CD4-positive, alpha-beta memory T cell (primary cell): ENCODE data around the gene CAMTA1. TPM values are rescaled to one million over a fixed set of nuclear protein-coding genes. Genes with fewer than 3 reads are reported as not detected.

Source experiments
- CTCF ChIA-PET: fragments of 350-600 bp; sonication (Branson Sonifier 250); formaldehyde crosslinking; loops from one replicate; lab custom pipeline; 2021; ENCODE audit warnings: inconsistent platforms; ENCODE audit not compliant: partially characterized antibody; lab: Charles Lee
- POLR2A ChIA-PET: fragments of 350-600 bp; sonication (Branson Sonifier 250); formaldehyde crosslinking; loops from one replicate; lab custom pipeline; 2021; ENCODE audit not compliant: partially characterized antibody; lab: Charles Lee
- DNase-seq, 5 donors: peaks; one replicate each; pipeline versions ENCODE4 v3.0.0 to v3.0.0-alpha.2; 2020 to 2022; ENCODE audit warnings: mixed read lengths in 1 of 5
- H3K27ac ChIP-seq: one replicate; pipeline ENCODE4 v1.7.0; 2013; ENCODE audit warnings: low read depth, low read length
- H3K27me3 ChIP-seq: 2 replicates; pipeline ENCODE4 v1.7.0; 2013; ENCODE audit warnings: mild to moderate bottlenecking, low read length, moderate library complexity; ENCODE audit not compliant: insufficient read depth
- H3K36me3 ChIP-seq: 2 replicates; pipeline ENCODE4 v1.7.0; 2013; ENCODE audit warnings: mild to moderate bottlenecking, low read length, moderate library complexity; ENCODE audit not compliant: insufficient read depth
- H3K4me1 ChIP-seq: 2 replicates; pipeline ENCODE4 v1.7.0; 2013; ENCODE audit warnings: mild to moderate bottlenecking, low read length, moderate library complexity; ENCODE audit not compliant: insufficient read depth
- H3K4me3 ChIP-seq, 2 donors: one replicate each; pipeline ENCODE4 v1.7.0; 2013; ENCODE audit warnings: low read length in 2 of 2, mild to moderate bottlenecking in 1 of 2
- H3K9me3 ChIP-seq, 2 donors: one replicate each; pipeline ENCODE4 v1.7.0; 2013; ENCODE audit warnings: low read length in 2 of 2, control low read depth in 1 of 2; ENCODE audit not compliant: control insufficient read depth in 1 of 2
- H3K27ac Mint-ChIP-seq, 7 donors: one replicate each; pipeline ENCODE4 v1.8.0; 2020 to 2021; ENCODE audit warnings: mixed read lengths in 7 of 7, mild to moderate bottlenecking in 6 of 7, inconsistent platforms in 3 of 7, moderate library complexity in 3 of 7
- H3K27me3 Mint-ChIP-seq, 2 donors: one replicate each; pipeline ENCODE4 v1.8.0; 2020 to 2021; ENCODE audit warnings: mixed read lengths in 2 of 2
- H3K36me3 Mint-ChIP-seq, 2 donors: one replicate each; pipeline ENCODE4 v1.8.0; 2020 to 2021; ENCODE audit warnings: mixed read lengths in 2 of 2, inconsistent platforms in 1 of 2, mild to moderate bottlenecking in 1 of 2
- H3K4me1 Mint-ChIP-seq, 4 donors: one replicate each; pipeline ENCODE4 v1.8.0; 2020 to 2021; ENCODE audit warnings: mixed read lengths in 4 of 4, mild to moderate bottlenecking in 1 of 4
- H3K4me3 Mint-ChIP-seq, 8 donors: one replicate each; pipeline ENCODE4 v1.8.0; 2020 to 2021; ENCODE audit warnings: mixed read lengths in 8 of 8, mild to moderate bottlenecking in 7 of 8, moderate library complexity in 6 of 8, inconsistent platforms in 3 of 8
- H3K9me3 Mint-ChIP-seq, 8 donors: one replicate each; pipeline ENCODE4 v1.8.0; 2020 to 2021; ENCODE audit warnings: mixed read lengths in 8 of 8, mild to moderate bottlenecking in 5 of 8, inconsistent platforms in 3 of 8, moderate library complexity in 1 of 8
- intact Hi-C: fragments of 100-400 bp; cut with micrococcal nuclease; formaldehyde crosslinking; loops from one replicate; pipeline ENCODE4 v1.15.1; 2023
- polyA plus RNA-seq, 2 donors: library from polyadenylated mRNA; unstranded; fragments of 300-500 nt; fragmentation: Illumina TruSeq; gene quantifications; one replicate each; pipeline ENCODE4 v1.2.3, GENCODE V29; 2021
- total RNA-seq, 2 experiments: library from RNA; stranded (reverse); gene quantifications; one replicate each; pipeline ENCODE4 v1.2.3, GENCODE V29; 2021

CAMTA1 gene
- total and polyA plus RNA-seq, 4 experiments from 2014 or later: 39.1 to 118 (median 59.9) TPM

- Mint-ChIP-seq H3K4me1 (no peaks in the 10 kb centered on the region), H3K9me3 (no peaks in the 10 kb centered on the region)
Observed at GRCh38 chr1:7589080-7589735, 804.0 kb downstream of the CAMTA1 start.

GRCh38 chr1:7589774-7590425, 804.6 kb downstream of the CAMTA1 start:
- H3K4me1 ChIP-seq: no peaks in the 10 kb centered on the region
- no peaks in the 10 kb centered on the region for H3K27me3 ChIP-seq
- Mint-ChIP-seq H3K27ac (no peak overlapping the region), H3K4me1 (no peaks in the 10 kb centered on the region), H3K36me3 (no peaks in the 10 kb centered on the region), H3K4me3 (no peak overlapping the region), H3K27me3 (peaks cover 0 to 7% of the 10 kb centered on the region in 2 donors), H3K9me3 (no peaks in the 10 kb centered on the region)
- no peak overlapping the region for H3K4me3 ChIP-seq
- H3K36me3 ChIP-seq: no peaks in the 10 kb centered on the region
- DNase-seq: no peak
- CTCF ChIA-PET: no interaction called here
- no peak overlapping the region for H3K27ac ChIP-seq
- intact Hi-C loops: no loop called here
- POLR2A ChIA-PET: no interaction called here
- no peaks in the 10 kb centered on the region for H3K9me3 ChIP-seq

More at GRCh38 chr1:7589080-7589735, 804.0 kb downstream of the CAMTA1 start:
- Histone ChIP-seq H3K36me3 (no peaks in the 10 kb centered on the region), H3K9me3 (no peaks in the 10 kb centered on the region), H3K4me3 (no peak overlapping the region), H3K27ac (no peak overlapping the region), H3K4me1 (no peaks in the 10 kb centered on the region), H3K27me3 (no peaks in the 10 kb centered on the region)
- no peak for DNase-seq
- ChIA-PET CTCF (no interaction called here), POLR2A (no interaction called here)
- Mint-ChIP-seq H3K27me3 (peaks cover 0 to 11% of the 10 kb centered on the region in 2 donors), H3K4me3 (no peak overlapping the region), H3K27ac (no peak overlapping the region), H3K36me3 (no peaks in the 10 kb centered on the region)
- intact Hi-C loops: no loop called here

DNA sequence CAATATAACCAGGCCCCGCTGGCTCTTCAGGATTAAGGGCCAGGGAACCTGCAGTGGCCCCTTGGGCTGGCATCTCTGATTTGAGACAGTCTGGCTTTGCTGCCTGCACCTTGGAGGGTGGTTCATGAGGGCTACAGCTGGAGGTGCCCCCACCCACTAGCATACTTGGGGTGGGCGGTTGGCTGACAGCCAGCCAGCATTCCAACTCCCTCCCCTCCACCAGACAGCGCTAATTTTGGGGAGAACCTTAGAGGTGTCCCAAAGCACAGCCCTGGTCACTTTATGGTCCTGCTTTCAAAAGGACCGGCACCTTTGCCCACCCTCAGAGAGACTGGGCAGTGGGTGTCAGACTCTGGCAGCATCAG, 805.2 kb downstream of the CAMTA1 start:
- no peaks in the 10 kb centered on the region for H3K36me3 ChIP-seq
- Mint-ChIP-seq H3K27me3 (peaks cover 0 to 2% of the 10 kb centered on the region in 2 donors), H3K4me1 (no peaks in the 10 kb centered on the region), H3K36me3 (no peaks in the 10 kb centered on the region), H3K4me3 (no peak overlapping the region), H3K9me3 (no peaks in the 10 kb centered on the region), H3K27ac (no peak overlapping the region)
- ChIA-PET CTCF (no interaction called here), POLR2A (no interaction called here)
- no peaks in the 10 kb centered on the region for H3K9me3 ChIP-seq
- no peak overlapping the region for H3K27ac ChIP-seq
- H3K4me3 ChIP-seq: no peak overlapping the region
- H3K27me3 ChIP-seq: no peaks in the 10 kb centered on the region
- H3K4me1 ChIP-seq: no peaks in the 10 kb centered on the region
- intact Hi-C loops: no loop called here
- DNase-seq: no peak

GRCh38 chr1:7591565-7591964, 806.3 kb downstream of the CAMTA1 start:
- no peak overlapping the region for H3K27ac ChIP-seq
- no peaks in the 10 kb centered on the region for H3K27me3 ChIP-seq
- CTCF ChIA-PET: no interaction called here
- Mint-ChIP-seq H3K27ac (no peak overlapping the region), H3K9me3 (no peaks in the 10 kb centered on the region), H3K4me1 (no peaks in the 10 kb centered on the region), H3K4me3 (no peak overlapping the region), H3K27me3 (peaks cover 0 to 1% of the 10 kb centered on the region in 2 donors), H3K36me3 (no peaks in the 10 kb centered on the region)
- no peaks in the 10 kb centered on the region for H3K36me3 ChIP-seq
- no peak for DNase-seq
- H3K4me1 ChIP-seq: no peaks in the 10 kb centered on the region
- POLR2A ChIA-PET: no interaction called here
- H3K4me3 ChIP-seq: no peak overlapping the region
- no peaks in the 10 kb centered on the region for H3K9me3 ChIP-seq
- intact Hi-C loops: no loop called here

DNA sequence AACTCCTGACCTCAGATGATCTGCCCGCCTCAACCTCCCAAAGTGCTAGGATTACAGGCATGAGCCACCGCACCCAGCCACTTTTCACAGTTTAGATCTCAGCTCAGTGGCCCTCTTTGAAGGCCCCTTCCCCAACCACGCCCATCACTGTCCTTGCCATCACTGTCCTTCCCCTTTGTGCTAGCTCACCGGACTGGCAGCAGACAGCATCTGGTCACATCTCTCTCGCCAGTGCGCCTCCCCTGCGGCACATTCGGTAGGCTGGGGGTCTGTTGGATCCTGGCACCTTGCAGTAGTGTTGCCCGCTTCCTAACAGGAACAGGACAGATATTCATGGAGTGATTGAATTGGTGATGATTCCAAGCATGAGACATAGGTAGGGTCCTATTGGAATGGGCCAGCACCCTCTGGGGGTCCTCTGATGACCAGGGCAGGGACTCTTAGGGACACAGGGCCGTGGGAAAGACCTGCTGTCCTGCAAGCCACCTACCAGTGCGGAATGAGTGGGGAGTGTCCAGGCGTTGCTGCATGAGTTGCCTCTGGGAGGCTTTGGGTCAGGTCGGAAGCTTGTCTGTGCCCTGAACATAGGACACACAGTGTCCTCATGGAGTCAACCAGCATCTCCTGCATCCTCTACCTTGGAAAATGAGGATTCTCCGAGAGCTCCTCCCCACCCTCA, 807.0 kb downstream of the CAMTA1 start:
- H3K27me3 Mint-ChIP-seq: peaks cover 0 to 1% of the 10 kb centered on the region in 2 donors
- ChIA-PET CTCF (no interaction called here), POLR2A (no interaction called here)
- no peak overlapping the region for H3K27ac Mint-ChIP-seq
- no peaks in the 10 kb centered on the region for H3K36me3 Mint-ChIP-seq
- H3K4me3 Mint-ChIP-seq: no peak overlapping the region
- intact Hi-C loops: no loop called here
- Histone ChIP-seq H3K4me1 (no peaks in the 10 kb centered on the region), H3K9me3 (no peaks in the 10 kb centered on the region), H3K27ac (no peak overlapping the region), H3K36me3 (no peaks in the 10 kb centered on the region), H3K27me3 (no peaks in the 10 kb centered on the region), H3K4me3 (no peak overlapping the region)
- H3K4me1 Mint-ChIP-seq: no peaks in the 10 kb centered on the region
- peaks cover 0 to 3% (median 0%) of the 10 kb centered on the region in 8 donors for H3K9me3 Mint-ChIP-seq
- DNase-seq: no peak

DNA sequence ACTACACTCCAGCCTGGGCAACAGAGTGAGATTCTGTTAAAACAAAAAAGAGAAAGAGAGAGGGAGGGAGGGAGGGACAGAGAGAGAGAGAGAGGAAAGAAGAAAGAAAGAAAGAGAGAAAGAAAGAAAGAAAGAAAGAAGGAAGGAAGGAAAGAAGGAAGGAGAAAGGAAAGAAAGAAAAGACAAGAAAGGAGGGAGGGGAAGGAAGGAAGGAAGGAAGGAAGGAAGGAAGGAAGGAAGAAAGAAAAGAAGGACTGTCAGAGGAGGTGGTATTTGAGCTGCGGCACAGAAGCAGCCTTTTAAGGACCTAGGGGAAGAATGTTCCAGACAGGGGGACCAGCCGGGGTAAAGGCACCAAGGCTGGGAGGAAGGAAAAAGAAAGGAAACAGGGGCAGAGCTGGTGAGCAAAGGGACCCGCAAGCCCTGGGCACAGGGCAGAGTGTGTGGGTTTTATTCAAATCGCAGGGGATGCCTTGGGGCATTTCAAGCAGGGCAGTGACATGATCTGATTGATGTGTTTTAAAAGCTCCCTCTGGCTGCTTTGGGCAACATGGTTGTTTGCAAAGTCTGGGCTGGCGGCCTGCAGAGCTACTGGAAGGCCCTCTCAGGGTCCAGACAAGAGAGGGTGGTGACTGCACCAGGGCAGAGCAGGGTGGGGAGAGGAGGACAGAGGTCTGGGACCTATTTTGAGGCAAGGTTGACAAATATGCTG, 808.9 kb downstream of the CAMTA1 start:
- H3K27me3 ChIP-seq: no peaks in the 10 kb centered on the region
- POLR2A ChIA-PET: no interaction called here
- no peaks in the 10 kb centered on the region for H3K9me3 ChIP-seq
- no peak overlapping the region for H3K27ac ChIP-seq
- Mint-ChIP-seq H3K27me3 (peaks cover 0 to 2% of the 10 kb centered on the region in 2 donors), H3K9me3 (peaks cover 0 to 10% (median 1%) of the 10 kb centered on the region in 8 donors), H3K36me3 (peaks cover 0 to under 1% of the 10 kb centered on the region in 2 donors), H3K4me3 (no peak overlapping the region), H3K27ac (no peak overlapping the region), H3K4me1 (no peaks in the 10 kb centered on the region)
- no peak overlapping the region for H3K4me3 ChIP-seq
- intact Hi-C loops: no loop called here
- H3K36me3 ChIP-seq: no peaks in the 10 kb centered on the region
- no peak for DNase-seq
- CTCF ChIA-PET: no interaction called here
- H3K4me1 ChIP-seq: no peaks in the 10 kb centered on the region

DNA sequence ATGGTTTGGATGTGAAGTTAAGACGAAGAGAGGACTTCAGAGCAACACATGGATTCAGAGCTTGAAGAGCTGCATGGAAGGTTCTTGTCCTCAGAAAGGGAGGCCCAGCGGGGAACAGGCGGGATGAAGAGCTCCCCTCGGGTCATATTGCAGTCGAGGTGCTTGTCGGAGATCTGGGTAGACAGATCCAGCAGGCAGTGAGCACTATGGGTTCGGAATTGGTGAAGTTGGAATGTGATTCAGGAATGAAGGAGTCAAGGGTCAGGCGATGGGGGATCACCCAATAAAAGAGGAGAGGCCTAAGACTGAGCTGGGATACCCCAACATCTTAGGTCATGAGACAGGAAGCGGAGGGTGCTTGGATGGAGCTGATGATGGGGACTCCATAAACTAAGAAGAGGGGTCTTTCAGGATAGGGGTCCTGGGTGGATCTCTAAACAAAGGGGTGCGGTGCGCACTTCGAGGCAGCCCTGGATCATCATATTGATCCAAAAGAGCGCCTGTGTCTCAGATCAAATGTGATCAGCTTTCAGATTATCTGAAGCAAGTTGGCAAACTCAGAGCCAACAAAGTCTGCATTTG, 809.6 kb downstream of the CAMTA1 start:
- peaks cover 0 to 4% of the 10 kb centered on the region in 2 donors for H3K36me3 Mint-ChIP-seq
- Histone ChIP-seq H3K27ac (no peak overlapping the region), H3K4me1 (no peaks in the 10 kb centered on the region), H3K9me3 (no peaks in the 10 kb centered on the region), H3K4me3 (no peak overlapping the region), H3K36me3 (no peaks in the 10 kb centered on the region), H3K27me3 (no peaks in the 10 kb centered on the region)
- intact Hi-C loops: no loop called here
- POLR2A ChIA-PET: no interaction called here
- peaks cover 0 to 16% (median 4%) of the 10 kb centered on the region in 8 donors for H3K9me3 Mint-ChIP-seq
- H3K27ac Mint-ChIP-seq: no peak overlapping the region
- no peak for DNase-seq
- CTCF ChIA-PET: no interaction called here
- no peaks in the 10 kb centered on the region for H3K4me1 Mint-ChIP-seq
- H3K4me3 Mint-ChIP-seq: no peak overlapping the region
- H3K27me3 Mint-ChIP-seq: peaks cover 0 to 4% of the 10 kb centered on the region in 2 donors
